Femur (tissue), 1 donor: ENCODE results near the gene CABLES1.
"Not testable (repeated sequence)": the region's sequence is repeated elsewhere in the genome, so short reads cannot be mapped to it uniquely, and the experiment has no call there.

Experiments used
- DNase-seq: peaks from one replicate; pipeline ENCODE4 v3.0.0-alpha.2; 2017

CABLES1 gene

DNA sequence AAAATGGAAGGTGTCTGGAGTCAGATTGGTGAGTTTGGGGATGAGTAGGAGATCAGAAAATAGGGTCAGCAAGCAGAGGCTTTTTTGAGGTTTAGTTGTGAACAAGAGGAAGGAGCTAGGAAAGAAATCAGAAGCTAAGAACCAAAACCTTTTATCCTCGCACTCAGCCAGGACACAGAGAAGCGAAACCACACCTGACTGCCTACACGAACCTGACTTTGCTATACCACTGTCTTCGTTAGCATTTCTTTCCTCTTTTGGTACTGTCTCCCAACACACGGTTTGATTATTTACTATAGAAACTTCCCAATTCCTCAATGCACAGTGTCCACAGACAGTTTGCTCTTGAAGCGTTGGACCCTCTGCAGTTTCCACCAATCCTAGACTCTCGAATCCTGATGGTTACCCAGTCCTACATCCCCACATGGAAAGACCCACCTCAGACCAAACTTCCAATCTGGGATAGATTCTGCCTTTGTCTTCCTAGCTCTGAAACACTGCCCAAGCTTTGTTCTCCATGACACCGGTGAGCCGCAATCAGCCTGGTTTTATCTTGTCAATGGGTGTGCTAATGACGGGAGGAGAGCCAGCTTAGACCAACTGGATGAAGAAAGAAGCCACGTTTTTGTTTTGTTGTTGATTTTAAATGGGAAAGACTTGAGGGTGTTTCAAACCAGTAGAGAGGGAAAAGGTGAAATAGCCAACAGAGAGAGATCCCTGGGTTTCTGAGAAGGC, 137.4 kb downstream of the CABLES1 start:
- DNase-seq = no peak

DNA sequence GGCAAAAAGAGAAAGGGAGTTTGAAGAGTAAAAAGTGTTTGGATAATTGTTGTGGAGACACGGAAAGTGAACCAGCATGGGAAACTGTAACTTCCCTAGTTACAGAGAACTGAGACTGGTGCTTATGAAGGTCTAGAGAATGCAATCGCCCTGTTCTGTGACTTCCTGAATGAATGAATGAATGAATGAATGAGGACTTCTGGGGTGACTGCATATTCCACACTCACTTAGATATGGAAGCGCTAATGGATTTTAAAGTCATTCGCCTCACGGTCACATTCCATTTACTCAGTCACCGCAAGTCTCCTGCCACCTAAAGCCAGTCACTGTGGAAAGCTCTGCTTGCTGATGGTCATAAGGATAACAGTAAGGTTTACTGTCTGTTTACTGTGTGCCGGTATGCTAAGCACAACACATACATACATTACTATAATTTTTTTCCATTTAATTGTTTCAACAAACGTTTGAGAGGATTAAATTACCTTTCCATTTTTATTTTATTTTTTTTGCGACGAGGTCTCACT, 138.2 kb downstream of the CABLES1 start:
- no peak for DNase-seq

DNA sequence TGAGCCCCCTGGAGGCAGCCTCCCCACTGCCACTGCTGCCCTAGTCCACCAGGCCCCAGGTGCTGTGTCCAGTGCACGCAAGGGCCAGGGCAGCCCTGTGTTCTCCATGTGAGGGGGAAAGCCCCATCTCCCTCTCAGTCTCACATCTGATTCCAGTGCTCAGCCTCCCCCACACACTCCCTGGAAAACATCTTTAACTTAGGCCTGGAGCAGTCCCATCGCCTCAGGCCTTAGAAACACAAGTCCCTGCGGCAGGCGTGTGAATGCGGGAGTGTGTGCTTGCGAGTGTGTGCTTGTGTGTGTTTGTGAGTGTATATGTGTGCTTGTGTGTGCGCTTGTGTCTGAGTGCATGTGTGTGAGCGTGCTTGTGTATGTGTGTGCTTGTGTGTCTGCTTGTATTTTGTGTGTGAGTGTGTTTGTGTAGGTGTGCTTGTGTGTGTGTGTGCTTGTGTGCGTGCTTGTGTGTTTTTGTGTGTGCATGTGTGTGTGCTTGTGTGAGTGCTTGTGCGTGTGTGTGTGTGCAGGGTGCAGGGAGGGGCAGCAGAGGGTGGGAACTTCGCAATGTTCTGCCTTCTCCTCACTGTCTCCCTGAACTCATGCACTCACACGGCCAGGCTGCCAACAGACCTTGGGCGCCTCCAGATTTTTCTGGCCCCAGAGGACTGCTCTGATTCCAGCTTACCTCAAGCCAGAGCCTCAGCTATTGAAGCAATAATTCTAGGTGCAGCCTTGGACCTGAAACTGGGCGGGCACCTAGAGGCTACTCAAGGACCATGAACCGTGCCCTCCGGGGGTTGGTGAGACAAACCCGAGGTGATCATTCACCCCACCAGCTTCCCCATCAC, 139.6 kb downstream of the CABLES1 start:
- DNase-seq = no peak

DNA sequence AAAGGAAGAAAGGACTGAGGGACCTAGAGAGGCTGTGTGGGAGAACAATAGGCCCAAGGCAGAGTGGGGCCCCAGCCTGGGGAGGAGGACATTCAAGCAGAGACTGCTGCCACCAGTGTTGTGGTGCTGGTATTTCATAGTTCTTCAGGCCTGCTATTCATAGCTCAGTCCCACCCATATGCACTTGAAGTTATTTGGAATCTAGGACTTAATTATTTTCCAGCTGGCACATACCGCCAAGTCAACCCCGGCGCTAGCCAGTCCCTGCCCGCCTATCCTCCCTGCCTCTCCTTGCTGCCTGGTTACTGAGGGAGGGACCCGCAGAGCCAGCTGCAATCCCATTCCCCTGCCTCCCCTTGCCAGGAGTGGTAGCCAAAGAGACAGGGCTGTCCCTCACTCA, 141.2 kb downstream of the CABLES1 start:
- DNase-seq = no peak

DNA sequence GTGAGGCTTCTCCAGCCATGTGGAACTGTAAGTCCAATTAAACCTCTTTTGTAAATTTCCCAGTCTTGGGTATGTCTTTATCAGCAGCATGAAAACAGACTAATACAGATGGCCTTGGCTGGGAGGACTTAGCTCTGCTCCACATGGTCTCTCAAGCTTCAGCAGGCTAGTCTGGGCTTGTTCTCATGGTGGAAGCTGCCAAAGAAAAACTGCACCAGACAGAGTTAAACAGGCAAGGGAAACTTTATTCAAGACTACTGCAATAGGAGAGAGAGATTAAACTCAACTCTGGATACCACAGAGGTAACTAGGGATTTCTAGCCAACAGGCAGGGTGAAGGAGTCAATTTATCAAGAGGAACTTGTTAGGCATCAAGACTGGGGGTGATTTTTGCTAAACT, 142.1 kb downstream of the CABLES1 start:
- no peak for DNase-seq

DNA sequence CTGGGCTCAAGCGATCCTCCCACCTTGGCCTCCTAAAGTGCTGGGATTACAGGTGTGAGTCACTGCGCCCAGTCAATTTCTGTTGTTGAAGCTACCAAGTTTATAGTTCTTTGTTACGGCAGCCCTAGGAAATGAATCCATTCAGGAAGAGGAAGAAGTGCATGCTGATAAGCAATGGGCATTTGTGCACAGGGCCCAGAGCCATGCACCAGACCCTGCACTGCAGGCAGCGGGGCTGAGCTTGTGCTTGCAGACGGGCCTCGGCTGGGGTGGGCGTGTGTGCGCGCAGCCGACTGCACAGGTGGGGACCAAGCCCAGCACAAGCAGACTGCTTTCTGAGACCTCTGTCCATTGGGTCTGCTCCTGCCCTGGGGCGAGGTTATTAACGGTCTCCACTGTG, 144.6 kb downstream of the CABLES1 start:
- DNase-seq = no peak

DNA sequence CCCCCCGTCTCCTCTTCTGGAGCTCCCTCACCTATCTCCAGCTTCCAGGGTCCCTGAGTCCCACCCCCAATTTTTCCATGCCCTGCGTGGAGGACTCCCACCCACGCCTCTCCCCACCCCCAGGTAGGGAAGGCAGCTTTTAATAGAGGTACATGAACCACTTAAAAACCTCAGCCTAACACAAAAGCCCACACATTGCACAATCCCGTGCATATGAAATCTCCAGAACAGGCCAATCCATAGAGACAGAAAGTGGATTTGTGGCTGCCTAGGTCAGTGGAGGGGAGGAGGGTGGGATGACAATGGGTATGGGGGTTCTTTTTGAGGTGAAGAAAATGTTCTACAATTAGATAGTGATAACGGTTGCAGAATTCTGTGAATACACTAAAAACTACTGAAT, 145.6 kb downstream of the CABLES1 start:
- no peak for DNase-seq

DNA sequence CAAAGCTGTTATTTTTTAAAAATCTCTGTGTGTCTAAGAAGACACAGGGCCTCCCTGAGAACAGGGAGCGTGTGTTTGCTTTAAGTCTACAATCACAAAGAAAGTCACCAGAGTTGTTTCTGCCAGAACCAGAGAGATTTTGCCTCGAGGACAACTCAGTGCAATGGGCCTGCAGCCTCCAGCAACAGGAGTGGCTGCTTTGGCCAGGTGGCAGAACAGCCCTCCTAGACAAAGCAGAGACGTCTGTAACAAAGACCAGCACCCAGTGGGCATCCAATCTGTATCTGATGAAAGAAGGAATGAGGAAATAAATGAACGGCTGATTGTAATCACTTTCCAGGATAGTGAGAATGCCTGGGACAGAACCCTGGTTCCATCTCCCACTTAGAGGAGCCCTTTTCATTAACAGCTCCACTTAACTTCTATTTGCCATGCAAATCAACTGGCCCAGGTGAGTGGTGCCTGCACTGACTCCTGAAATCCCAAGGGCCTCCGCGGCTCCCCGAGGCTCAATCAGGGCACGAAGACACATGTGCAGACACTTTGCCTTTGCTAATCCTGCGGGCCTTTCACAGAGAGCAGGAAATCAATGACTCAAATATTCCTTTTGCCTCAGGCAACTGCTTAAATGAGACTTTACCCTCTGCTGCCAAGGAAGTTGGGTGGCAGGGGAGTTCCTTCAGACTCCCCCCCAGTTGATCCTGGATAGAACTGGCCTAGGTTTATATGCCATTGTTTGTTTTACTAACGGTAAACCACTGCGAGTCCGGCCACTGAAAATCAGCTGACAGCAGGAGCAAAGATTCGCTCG, 146.5 kb downstream of the CABLES1 start:
- DNase-seq = no peak

DNA sequence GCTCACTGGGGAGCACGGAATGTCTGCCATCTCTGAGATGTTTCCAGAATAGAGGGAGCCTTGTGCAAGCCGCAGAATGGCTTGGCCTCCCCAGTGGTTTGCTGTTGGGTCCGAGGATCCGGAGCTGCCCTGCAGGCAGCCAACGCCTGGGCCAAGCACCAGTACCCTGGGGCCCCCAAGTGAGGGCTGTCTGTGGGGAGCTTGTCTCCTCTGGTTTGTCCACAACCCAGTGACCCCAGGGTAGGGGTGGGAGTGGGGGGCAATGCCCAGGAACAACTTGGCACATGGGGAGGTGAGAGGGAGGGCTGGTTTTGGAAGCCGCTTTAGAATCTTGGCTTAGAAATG, 147.1 kb downstream of the CABLES1 start:
- no peak for DNase-seq

DNA sequence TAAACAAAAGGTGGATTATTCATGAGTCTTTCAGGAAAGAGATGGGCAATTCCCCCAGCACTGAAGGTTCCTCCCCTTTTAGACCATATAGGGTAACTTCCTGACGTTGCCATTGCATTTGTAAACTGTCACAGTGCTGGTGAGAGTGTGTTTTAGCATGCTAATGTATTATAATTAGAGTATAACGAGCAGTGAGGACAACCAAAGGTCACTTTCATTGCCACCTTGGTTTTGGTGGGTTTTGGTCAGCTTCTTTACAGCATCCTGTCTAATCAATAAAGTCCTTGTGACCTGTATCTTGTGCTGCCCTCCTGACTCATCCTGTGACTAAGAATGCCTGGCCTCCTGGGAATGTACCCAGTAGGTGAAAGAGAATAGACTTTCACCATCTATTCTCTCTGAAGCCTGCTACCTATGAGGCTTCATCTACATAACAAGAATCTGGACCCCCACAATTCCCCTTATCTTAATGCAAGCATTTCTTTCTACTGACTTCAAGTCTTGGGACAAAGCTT, 148.7 kb downstream of the CABLES1 start:
- no peak for DNase-seq

DNA sequence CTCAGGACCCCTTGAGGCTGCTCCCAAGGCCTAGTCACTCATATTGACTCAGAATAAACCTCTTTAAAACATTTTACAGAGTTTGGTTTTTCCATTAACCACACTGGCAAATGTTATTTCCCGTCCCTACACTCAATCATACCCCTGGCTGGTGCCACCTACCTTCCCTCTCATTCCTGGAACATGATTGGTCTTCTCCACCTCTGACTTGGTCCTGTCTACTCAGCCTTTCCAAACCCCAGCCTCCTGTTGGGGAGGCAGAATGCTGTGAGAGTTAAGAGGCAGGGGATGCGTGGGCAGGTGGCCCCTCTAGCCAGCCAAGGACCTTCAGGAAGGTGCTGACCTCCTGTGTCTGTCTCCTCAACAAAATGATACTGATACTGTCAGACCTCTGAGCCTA, 149.3 kb downstream of the CABLES1 start:
- DNase-seq = no peak

DNA sequence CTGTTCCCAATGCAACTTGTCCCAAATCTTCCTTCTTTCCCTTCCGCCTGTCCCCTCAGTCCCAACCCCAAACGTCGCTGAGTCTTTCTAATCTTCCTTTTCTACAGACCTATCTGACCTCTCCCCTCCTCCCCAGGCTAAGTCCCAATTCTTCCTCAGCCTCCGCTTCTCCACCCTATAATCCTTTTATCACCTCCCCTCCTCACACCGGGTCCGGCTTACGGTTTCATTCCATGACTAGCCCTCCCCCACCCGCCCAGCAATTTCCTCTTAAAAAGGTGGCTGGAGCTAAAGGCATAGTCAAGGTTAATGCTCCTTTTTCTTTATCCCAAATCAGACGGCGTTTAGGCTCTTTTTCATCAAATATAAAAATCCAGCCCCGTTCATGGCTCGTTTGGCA, 150.3 kb downstream of the CABLES1 start:
- not testable (repeated sequence) for DNase-seq

DNA sequence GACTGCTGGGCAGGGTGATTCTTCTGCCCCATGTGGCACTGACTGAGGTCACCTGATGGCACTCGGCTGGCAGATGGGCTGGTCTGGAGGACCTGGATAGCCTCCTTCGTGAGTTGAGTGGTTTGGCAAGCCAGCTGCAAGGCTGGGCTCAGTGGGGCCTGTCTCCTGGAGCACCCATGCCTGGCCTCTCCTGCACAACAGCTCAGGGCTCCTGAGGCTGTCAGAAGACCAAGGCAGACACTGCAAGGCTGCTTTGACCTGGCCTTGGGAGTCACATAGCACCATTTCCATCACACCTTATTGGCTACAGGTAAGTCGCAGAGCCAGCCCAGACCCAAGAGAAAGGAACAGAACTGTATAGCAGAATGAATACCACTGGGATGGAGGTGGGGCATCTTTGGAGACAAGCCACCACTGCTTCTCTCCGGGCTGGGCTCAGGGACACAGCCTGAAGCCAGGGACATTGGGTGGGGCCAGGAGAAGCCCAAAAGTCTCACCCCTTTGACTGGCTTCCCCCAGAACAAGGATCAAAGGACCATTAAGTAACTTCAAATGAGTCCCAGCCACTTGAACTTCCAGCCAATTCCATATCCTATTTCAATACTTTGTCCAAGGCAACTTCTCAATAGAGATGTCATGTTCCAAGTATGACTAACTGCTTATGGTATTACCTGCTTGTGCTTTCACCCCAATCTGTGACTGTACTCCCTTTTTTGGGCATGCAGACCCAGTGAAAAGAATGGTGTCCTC, 156.3 kb downstream of the CABLES1 start:
- no peak for DNase-seq

DNA sequence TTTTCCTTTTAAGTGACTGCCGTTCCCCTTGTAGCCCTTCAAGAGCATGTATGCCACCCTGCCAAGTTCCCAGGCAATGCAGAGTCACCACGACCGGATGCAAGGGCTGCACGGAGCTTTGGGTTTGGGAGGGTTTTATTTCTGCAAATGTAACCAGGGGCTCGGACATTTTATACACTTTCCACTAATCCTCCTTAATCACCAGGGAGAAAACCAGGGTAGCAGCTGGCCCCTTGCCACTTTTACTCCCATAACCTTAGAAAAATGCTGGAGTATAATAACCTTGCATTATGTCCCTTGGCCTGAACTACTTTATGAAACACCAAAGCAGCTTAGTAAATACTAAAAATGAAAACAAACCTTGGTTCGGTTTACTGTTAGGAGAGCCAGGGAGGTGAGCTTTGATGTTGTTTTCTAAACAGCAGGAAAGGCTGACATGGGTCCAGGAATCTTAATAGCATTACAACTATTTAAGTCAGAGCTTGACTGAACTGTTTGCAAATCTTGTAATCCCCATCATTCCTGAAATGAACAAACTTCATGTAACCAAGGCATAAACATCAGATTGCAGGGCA, 165.0 kb downstream of the CABLES1 start:
- DNase-seq = peak; percentile 36

DNA sequence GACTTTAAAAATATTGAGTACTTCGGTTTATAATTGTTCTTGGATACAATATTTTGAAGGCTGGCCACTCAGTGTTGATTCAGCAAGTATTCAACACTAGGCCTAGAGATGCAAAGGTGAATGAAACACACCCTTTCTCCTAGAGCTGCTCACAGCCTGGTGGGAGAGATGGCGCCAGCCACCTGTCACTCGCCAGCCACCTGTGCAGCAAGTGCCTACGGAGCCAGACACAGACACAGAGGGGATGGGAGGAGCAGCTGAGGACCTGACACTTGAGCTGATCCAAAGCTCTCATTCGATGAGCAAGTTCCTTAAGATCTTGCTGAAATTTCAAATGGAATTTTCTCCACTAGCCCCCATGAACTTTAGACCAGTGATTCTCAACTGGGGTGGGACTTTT, 166.7 kb downstream of the CABLES1 start:
- DNase-seq = no peak

DNA sequence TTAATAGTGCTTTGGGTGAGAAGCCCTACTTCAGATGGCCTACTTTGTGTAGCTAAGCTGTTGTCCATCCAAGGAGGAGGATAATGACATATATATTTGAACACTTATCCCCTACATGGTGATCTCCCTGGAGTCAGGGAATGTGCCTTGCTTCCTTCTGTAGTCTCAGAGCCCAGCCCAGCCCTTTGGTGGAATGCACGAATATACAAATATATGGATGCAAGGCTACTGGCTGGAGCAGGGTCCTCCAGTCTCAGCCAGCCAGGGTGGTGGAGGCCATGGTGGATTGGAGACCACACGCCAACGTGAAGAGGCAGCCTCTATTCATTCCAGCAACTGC, 167.2 kb downstream of the CABLES1 start:
- no peak for DNase-seq

DNA sequence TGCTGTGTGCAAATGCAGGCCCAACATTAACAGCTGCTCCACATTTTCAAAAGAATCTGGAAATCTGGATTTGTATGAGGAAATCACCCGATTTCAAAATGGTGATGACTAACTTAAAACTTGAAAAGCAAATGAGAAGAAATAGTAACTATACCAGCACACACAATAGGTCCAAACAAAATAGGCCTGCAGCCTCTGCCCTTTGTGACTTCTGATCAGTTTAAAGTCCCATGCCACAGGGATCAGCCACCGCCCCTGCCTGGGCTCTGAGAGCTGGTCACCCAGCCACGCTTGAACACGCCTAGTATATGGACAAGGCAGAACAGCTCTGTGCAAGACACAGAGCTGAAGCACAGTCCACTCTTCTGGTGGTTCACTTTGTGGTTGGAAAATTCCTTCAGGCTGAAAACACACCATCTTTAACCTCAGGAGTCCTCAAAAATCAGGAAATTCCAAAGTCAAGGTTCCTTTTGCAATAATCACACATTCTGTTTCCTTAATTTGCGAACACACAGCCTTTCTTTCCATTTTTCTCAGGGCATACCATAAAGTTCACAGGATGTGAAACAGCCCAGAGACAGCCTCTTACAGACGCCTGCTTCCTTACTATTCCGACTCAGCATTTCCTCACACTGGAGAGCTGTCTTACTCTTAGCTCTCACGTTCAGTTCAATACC, 167.7 kb downstream of the CABLES1 start:
- no peak for DNase-seq

DNA sequence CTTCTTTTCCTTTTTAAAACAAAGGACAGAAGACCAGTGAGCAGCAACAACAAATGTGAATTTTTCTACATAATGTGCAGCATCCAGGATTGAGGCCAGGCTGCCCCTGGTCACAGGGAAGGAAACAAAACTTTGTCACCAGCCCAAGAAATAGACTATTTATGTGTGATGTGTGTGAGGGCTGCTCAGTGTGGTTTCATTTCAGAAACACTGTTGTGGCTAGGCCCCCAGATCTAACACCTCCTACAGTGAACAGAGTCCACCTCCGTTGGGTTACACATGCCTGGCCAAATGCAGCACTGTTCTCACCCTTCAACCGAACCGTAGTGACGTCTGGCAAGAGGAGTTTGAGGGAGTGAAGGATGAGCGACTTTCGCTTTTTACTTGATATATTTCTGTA, 171.5 kb downstream of the CABLES1 start:
- DNase-seq = no peak

DNA sequence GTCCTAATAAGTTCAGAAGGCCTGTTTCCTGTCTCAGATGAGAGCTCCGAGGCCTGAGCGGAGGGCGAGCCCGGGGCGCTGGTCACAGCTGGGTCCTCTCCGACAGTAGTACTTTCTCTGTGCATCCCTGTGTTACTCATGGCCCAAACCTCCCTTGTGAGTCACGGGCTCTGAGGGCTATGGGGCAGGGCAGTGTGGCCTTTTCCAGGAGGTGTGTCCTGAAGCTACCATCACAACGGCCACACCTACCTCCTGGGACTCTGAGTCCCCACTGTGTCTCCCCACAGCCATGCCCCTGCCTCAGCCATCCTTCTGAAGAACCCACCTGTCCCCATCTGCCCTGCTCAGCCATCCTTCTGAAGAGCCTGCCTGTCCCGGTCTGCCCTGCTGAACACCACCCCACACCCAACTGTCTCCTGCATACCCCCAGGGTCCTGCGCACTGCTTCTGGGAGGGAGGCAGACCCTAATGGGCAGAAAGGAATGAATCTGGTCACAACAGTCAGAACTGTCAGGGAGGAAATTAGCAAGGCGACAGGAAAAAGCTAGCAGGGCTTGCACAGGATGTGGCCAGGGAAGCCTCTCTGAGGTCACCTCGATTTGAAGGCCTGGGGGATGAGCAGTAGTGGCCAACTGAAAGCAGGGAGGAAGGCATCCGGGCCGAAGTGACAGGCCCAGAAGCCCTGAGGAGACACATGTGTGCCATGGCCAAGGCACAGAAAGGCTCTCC, 172.4 kb downstream of the CABLES1 start:
- DNase-seq = no peak
